ENCODE results near the gene NIPAL1. TPM values are rescaled to one million over a fixed set of nuclear protein-coding genes. Genes with fewer than 3 reads are reported as not detected.
A peak's percentile ranks its signal among the peaks of the same experiment; 100 is the strongest.

The NIPAL1 gene
- total RNA-seq, 2 donors from 2014 or later = 43.5 to 53.6 TPM

DNA sequence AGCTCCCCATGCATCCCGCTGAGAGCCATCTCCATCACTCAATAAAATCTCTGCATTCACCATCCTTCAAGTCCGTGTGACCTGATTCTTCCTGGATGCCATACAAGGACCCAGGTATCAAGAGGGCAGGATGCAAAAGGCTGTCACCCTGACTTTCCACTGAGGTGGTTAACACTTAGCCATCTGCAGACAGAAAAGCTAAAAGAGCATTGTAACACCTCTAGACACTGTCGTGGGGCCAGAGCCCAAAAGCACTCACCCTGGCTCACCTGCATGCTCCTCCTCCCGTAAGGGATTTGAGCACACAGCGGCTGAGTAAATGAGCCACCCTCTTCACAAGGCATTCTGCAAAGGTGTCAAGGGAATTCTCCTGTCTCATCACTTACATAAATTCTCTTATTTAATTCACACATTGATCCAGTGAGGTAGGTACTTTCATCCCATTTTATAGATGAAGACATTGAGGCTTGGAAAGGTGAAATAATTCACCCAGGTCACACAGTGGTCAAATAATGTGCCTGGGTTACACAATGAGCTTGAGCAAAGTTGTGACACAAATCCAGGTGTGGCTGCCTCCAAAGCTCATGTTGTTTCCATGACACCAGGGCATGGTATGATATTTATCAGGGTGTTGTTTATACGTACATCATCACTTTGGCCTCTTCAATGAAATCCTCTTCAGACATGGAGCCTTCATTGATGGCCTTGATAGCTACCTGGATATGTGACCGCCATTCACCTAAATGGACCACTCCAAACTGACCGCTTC is 69.4 kb downstream of the NIPAL1 start:
- DNase-seq (no peak), ATAC-seq (peak; percentile 59)
- intact Hi-C loops (cut with DNase I, micrococcal nuclease) = loop anchor here in 1 of 2 donors (10.0 kb wide), 1 partner anchor 81 kb away; no protein-coding TSS in a partner anchor

Other genes starting within 250 kb of the NIPAL1 start
- gene CORIN, start 178.7 kb upstream of the NIPAL1 start, total RNA-seq = 1 to 10 TPM in 1 of 2 donors, under 1 TPM in 1; 0.58 to 1.5 TPM
- gene NFXL1, start 102.2 kb upstream of the NIPAL1 start, total RNA-seq = 10 to 100 TPM; 11.1 to 12.9 TPM
- 10 to 100 TPM in 1 of 2 donors, 1 to 10 TPM in 1; 4.0 to 11.5 TPM for gene CNGA1, start 91 bp upstream of the NIPAL1 start, total RNA-seq
- gene TXK, start 117.5 kb downstream of the NIPAL1 start, total RNA-seq = 1 to 10 TPM in 1 of 2 donors, under 1 TPM in 1; 0.55 to 1.8 TPM